ENCODE measurements around the gene HRAS. TPM values are rescaled to one million over a fixed set of nuclear protein-coding genes. Genes with fewer than 3 reads are reported as not detected.

HRAS gene
- polyA plus RNA-seq, 4 donors: 41.2 to 57.3 (median 51.9) TPM

Other genes starting within 250 kb of the HRAS start
- gene PGGHG, start 246.4 kb downstream of the HRAS start, polyA plus RNA-seq (ENCODE audit: insufficient read length in 4 of 4): 10 to 100 TPM; 11.1 to 25.5 (median 23.5) TPM
- under 1 TPM in 2 of 4 donors, not detected in 2; 0.21 to 0.65 TPM for gene IFITM5, start 236.1 kb downstream of the HRAS start, polyA plus RNA-seq (ENCODE audit: insufficient read length in 4 of 4)
- gene IFITM2, start 227.8 kb downstream of the HRAS start, polyA plus RNA-seq (ENCODE audit: insufficient read length in 4 of 4): 100 to 1,000 TPM; 162 to 301 (median 211) TPM
- 10 to 100 TPM; 32.6 to 43.2 (median 37.8) TPM for gene IFITM1, start 221.5 kb downstream of the HRAS start, polyA plus RNA-seq (ENCODE audit: insufficient read length in 4 of 4)
- gene IFITM3, start 214.7 kb downstream of the HRAS start, polyA plus RNA-seq (ENCODE audit: insufficient read length in 4 of 4): 100 to 1,000 TPM; 301 to 603 (median 391) TPM
- 10 to 100 TPM; 42.6 to 87.5 (median 82.0) TPM for gene B4GALNT4, start 166.1 kb downstream of the HRAS start, polyA plus RNA-seq (ENCODE audit: insufficient read length in 4 of 4)
- 1 to 10 TPM; 4.0 to 8.4 (median 7.2) TPM for gene PKP3, start 141.4 kb downstream of the HRAS start, polyA plus RNA-seq (ENCODE audit: insufficient read length in 4 of 4)
- 10 to 100 TPM; 31.7 to 54.7 (median 48.5) TPM for gene SIGIRR, start 120.6 kb downstream of the HRAS start, polyA plus RNA-seq (ENCODE audit: insufficient read length in 4 of 4)
- gene ANO9, start 93.6 kb downstream of the HRAS start, polyA plus RNA-seq (ENCODE audit: insufficient read length in 4 of 4): 10 to 100 TPM in 2 of 4 donors, 1 to 10 TPM in 2; 6.1 to 16.5 (median 12.2) TPM
- 10 to 100 TPM; 24.6 to 44.2 (median 37.2) TPM for gene PTDSS2, start 85.3 kb downstream of the HRAS start, polyA plus RNA-seq (ENCODE audit: insufficient read length in 4 of 4)
- 100 to 1,000 TPM in 2 of 4 donors, 10 to 100 TPM in 2; 67.0 to 117 (median 102) TPM for gene RNH1, start 28.3 kb downstream of the HRAS start, polyA plus RNA-seq (ENCODE audit: insufficient read length in 4 of 4)
- gene LRRC56, start 2.0 kb upstream of the HRAS start, polyA plus RNA-seq (ENCODE audit: insufficient read length in 4 of 4): 1 to 10 TPM; 2.8 to 6.1 (median 5.1) TPM
- gene LMNTD2, start 25.2 kb upstream of the HRAS start, polyA plus RNA-seq (ENCODE audit: insufficient read length in 4 of 4): 1 to 10 TPM; 3.0 to 7.3 (median 4.7) TPM
- 10 to 100 TPM; 36.8 to 71.6 (median 58.8) TPM for gene RASSF7, start 25.4 kb upstream of the HRAS start, polyA plus RNA-seq (ENCODE audit: insufficient read length in 4 of 4)
- 10 to 100 TPM; 18.3 to 33.3 (median 26.8) TPM for gene PHRF1, start 40.9 kb upstream of the HRAS start, polyA plus RNA-seq (ENCODE audit: insufficient read length in 4 of 4)
- gene IRF7, start 80.4 kb upstream of the HRAS start, polyA plus RNA-seq (ENCODE audit: insufficient read length in 4 of 4): 10 to 100 TPM in 3 of 4 donors, 1 to 10 TPM in 1; 5.4 to 15.4 (median 12.5) TPM
- 10 to 100 TPM; 24.9 to 49.2 (median 41.9) TPM for gene CDHR5, start 89.4 kb upstream of the HRAS start, polyA plus RNA-seq (ENCODE audit: insufficient read length in 4 of 4)
- 1 to 10 TPM in 3 of 4 donors, under 1 TPM in 1; 0.92 to 4.1 (median 2.2) TPM for gene SCT, start 91.6 kb upstream of the HRAS start, polyA plus RNA-seq (ENCODE audit: insufficient read length in 4 of 4)
- gene DRD4, start 101.7 kb upstream of the HRAS start, polyA plus RNA-seq (ENCODE audit: insufficient read length in 4 of 4): 1 to 10 TPM; 1.8 to 5.2 (median 4.7) TPM
- 10 to 100 TPM; 44.7 to 57.7 (median 51.1) TPM for gene DEAF1, start 159.6 kb upstream of the HRAS start, polyA plus RNA-seq (ENCODE audit: insufficient read length in 4 of 4)
- gene TMEM80, start 160.2 kb upstream of the HRAS start, polyA plus RNA-seq (ENCODE audit: insufficient read length in 4 of 4): 10 to 100 TPM; 36.1 to 56.7 (median 46.3) TPM
- 100 to 1,000 TPM; 104 to 161 (median 139) TPM for gene EPS8L2, start 170.7 kb upstream of the HRAS start, polyA plus RNA-seq (ENCODE audit: insufficient read length in 4 of 4)
- gene TALDO1, start 211.9 kb upstream of the HRAS start, polyA plus RNA-seq (ENCODE audit: insufficient read length in 4 of 4): 100 to 1,000 TPM; 123 to 164 (median 136) TPM
- gene GATD1, start 241.9 kb upstream of the HRAS start, polyA plus RNA-seq (ENCODE audit: insufficient read length in 4 of 4): 100 to 1,000 TPM in 1 of 4 donors, 10 to 100 TPM in 3; 55.3 to 115 (median 84.8) TPM